ENCODE results near the gene SEMA3D.

- TF ChIP-seq CTCF (IDR thresholded peaks at IDR 0.05), result peak; percentile 76
- no peak for TF ChIP-seq EZH2 (IDR thresholded peaks at IDR 0.05; ENCODE audit: borderline replicate concordance, insufficient read depth, low read depth, low read length, poor library complexity, severe bottlenecking)
Observed at GRCh38 chr7:85186521-85187241, at the start of gene SEMA3D.

Measured in B cell (primary cell).